Spleen (tissue), 11 donors: Measurements from ENCODE around the gene PTPN22. TPM values are rescaled to one million over a fixed set of nuclear protein-coding genes. Genes with fewer than 3 reads are reported as not detected.

Experiments
- DNase-seq: peaks from one replicate; pipeline ENCODE4 v3.0.0-alpha.2; 2020
- H3K27ac ChIP-seq, 8 donors: fragments of 200-600 bp; sonication (generic) in 7 of 8; 1 replicate in 4 of 8; 2 replicates in 4 of 8; pipeline versions ENCODE4 v1.5.0 to v1.8.0; 2016 to 2021; ENCODE audit warnings: inconsistent platforms in 4 of 8, mild to moderate bottlenecking in 4 of 8, moderate library complexity in 1 of 8
- H3K27me3 ChIP-seq, 7 donors: fragments of 200-600 bp; sonication (generic) in 6 of 7; replicated peaks in 1 of 7; 1 replicate in 4 of 7; 2 replicates in 3 of 7; pipeline versions ENCODE4 v1.5.0 to v1.8.0; 2016 to 2021; ENCODE audit warnings: inconsistent platforms in 3 of 7, mild to moderate bottlenecking in 1 of 7
- H3K36me3 ChIP-seq, 6 donors: fragments of 200-600 bp; sonication (generic) in 5 of 6; 1 replicate in 4 of 6; 2 replicates in 2 of 6; pipeline versions ENCODE4 v1.5.0 to v1.8.0; 2016 to 2021; ENCODE audit warnings: inconsistent platforms in 2 of 6
- H3K4me1 ChIP-seq, 6 donors: fragments of 200-600 bp; sonication (generic) in 5 of 6; 1 replicate in 3 of 6; 2 replicates in 3 of 6; pipeline versions ENCODE4 v1.5.0 to v1.8.0; 2016 to 2021; ENCODE audit warnings: inconsistent platforms in 3 of 6
- H3K4me3 ChIP-seq, 8 donors: fragments of 200-600 bp; sonication (generic) in 7 of 8; 1 replicate in 4 of 8; 2 replicates in 4 of 8; pipeline versions ENCODE4 v1.5.0 to v1.8.0; 2016 to 2021; ENCODE audit warnings: inconsistent platforms in 4 of 8, mild to moderate bottlenecking in 4 of 8, moderate library complexity in 2 of 8
- H3K9me3 ChIP-seq, 8 donors: fragments of 200-600 bp; sonication (generic) in 7 of 8; 1 replicate in 4 of 8; 2 replicates in 4 of 8; pipeline versions ENCODE4 v1.5.0 to v1.8.0; 2016 to 2021; ENCODE audit warnings: inconsistent platforms in 4 of 8
- POLR2A ChIP-seq, 3 donors: fragments of 450-650 bp; IDR thresholded peaks; one replicate each; pipeline ENCODE4 v1.5.1; 2017; ENCODE audit warnings: antibody characterized with exemption in 3 of 3, mild to moderate bottlenecking in 1 of 3
- POLR2AphosphoS5 ChIP-seq, 3 donors: sonication (generic); formaldehyde crosslinking; IDR thresholded peaks; one replicate each; pipeline ENCODE4 v1.5.1; 2017; ENCODE audit warnings: antibody characterized with exemption in 3 of 3
- WGBS, 5 donors: extraction: QIAGEN DNeasy Blood & Tissue Kit in 3 of 5; methylation state at CpG; one replicate each; pipeline versions ENCODE4 v1.1.5 to v1.1.7; 2013 to 2018; 5-methylcytosine and 5-hydroxymethylcytosine counted together
- intact Hi-C: fragments of 100-400 bp; cut with DNase I; formaldehyde crosslinking; loops from one replicate; pipeline ENCODE4 v1.15.0; 2023; ENCODE audit warnings: low total_unique reads
- polyA plus RNA-seq, 3 donors: library from polyadenylated mRNA; stranded (reverse); fragments of 200-250 nt; gene quantifications; one replicate each; pipeline ENCODE4 v1.2.1, GENCODE V29; 2013
- total RNA-seq, 7 donors: library from RNA; depleted of rRNA in 3 of 7; stranded (reverse); fragments of >200 nt in 3 of 7; fragmentation: NEBNext Ultra II Directional in 4 of 7; extraction: Animal tissue kit (Norgen Biotek cat#: 25700) in 4 of 7; gene quantifications; one replicate each; pipeline versions ENCODE4 v1.1.0 to v1.2.1, GENCODE V29; 2016 to 2021
- TF ChIP-seq, protein P1 (sequence below), 11 experiments: fragments of 200-600 bp in 7 of 11; fragments of 450-650 bp in 4 of 11; sonication (generic) in 4 of 11; IDR thresholded peaks in 8 of 11; conservative IDR thresholded peaks in 3 of 11; 1 replicate in 7 of 11; 2 replicates in 4 of 11; pipeline versions ENCODE4 v1.4.0 to v1.8.0; 2016 to 2021; ENCODE audit warnings: antibody characterized with exemption in 11 of 11, inconsistent platforms in 4 of 11, mild to moderate bottlenecking in 1 of 11
- donor health status: healthy with polysubstance abuse.
- donor health status: DM: no; HTN: no; CAD: no; lungs with moderate emphysema.
- donor health status: DM: no; HTN: no; CAD: no.
- donor health status: Bipolar disorder and iron deficiency.
- donor health status: healthy.
- donor health status: DM: no; HTN: no; CAD: no.
- donor health status: DM: yes; HTN: yes; CAD: no.

The PTPN22 gene
- total and polyA plus RNA-seq, 10 donors: 10.4 to 42.9 (median 25.4) TPM

DNA sequence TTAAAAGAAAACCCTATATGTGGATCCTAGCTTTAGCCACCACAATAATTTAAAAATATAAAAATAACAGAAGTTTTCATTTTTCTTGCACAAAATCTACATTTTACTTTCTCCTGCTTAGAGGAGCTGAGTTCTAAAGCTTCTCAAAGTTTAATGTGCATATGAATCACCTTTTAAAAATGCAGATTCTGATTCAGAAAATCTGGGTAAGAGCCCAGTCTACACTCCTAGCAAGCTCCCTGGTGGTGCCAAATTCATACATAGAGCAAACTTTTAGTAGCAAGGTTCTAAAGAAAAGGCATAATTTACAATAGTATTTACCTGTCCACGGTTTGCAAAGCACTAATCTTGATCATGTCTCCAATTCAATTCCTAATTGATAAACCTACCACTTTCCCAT, 78.5 kb downstream of the PTPN22 start:
- peaks cover 0 to 65% (median 25%) of the 10 kb centered on the region in 6 donors for H3K36me3 ChIP-seq
- DNase-seq: no peak
- H3K9me3 ChIP-seq: no peaks in the 10 kb centered on the region
- TF ChIP-seq, protein P1, sequence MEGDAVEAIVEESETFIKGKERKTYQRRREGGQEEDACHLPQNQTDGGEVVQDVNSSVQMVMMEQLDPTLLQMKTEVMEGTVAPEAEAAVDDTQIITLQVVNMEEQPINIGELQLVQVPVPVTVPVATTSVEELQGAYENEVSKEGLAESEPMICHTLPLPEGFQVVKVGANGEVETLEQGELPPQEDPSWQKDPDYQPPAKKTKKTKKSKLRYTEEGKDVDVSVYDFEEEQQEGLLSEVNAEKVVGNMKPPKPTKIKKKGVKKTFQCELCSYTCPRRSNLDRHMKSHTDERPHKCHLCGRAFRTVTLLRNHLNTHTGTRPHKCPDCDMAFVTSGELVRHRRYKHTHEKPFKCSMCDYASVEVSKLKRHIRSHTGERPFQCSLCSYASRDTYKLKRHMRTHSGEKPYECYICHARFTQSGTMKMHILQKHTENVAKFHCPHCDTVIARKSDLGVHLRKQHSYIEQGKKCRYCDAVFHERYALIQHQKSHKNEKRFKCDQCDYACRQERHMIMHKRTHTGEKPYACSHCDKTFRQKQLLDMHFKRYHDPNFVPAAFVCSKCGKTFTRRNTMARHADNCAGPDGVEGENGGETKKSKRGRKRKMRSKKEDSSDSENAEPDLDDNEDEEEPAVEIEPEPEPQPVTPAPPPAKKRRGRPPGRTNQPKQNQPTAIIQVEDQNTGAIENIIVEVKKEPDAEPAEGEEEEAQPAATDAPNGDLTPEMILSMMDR (IDR thresholded peaks at IDR 0.05 in 8 of 11, conservative IDR thresholded peaks at IDR 0.05 in 3 of 11): no peak
- TF ChIP-seq POLR2AphosphoS5 (IDR thresholded peaks at IDR 0.05) (no peak), POLR2A (IDR thresholded peaks at IDR 0.05) (no peak)
- H3K27ac ChIP-seq: peak overlapping the region in 4 of 8 donors; percentile 6 to 52 (median 36)
- intact Hi-C loops: no loop called here
- no peaks in the 10 kb centered on the region for H3K27me3 ChIP-seq
- 93 to 100% (median 97%) methylated on average over 1 of the region's 1 CpG for WGBS, 5 donors
- peaks cover 0 to 50% (median 19%) of the 10 kb centered on the region in 6 donors for H3K4me1 ChIP-seq
- no peak overlapping the region for H3K4me3 ChIP-seq

DNA sequence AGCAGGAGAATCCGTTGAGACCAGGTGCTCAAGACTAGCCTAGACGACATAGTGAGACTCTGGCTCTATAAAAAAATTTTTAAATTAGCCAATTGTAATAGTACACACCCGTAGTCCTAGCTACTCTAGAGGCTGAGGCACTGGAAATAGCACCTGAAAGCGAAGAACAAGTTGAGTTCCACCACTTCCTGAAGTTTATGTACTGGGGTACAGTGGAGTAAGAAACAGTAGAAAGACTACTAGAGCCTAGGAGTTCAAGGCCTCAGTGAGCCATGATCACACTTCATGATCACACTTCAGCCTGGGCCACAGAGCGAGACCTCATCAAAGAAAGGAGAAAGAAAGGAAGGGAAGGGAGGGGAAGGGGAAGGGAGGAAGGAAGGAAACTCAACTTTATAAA, 79.0 kb downstream of the PTPN22 start:
- H3K4me3 ChIP-seq: no peak overlapping the region
- H3K4me1 ChIP-seq: peaks cover 0 to 49% (median 19%) of the 10 kb centered on the region in 6 donors
- H3K27ac ChIP-seq: peak overlapping the region in 5 of 8 donors; percentile 6 to 52 (median 28)
- no peaks in the 10 kb centered on the region for H3K9me3 ChIP-seq
- intact Hi-C loops: no loop called here
- TF ChIP-seq POLR2A (IDR thresholded peaks at IDR 0.05): no peak
- no peak for TF ChIP-seq POLR2AphosphoS5 (IDR thresholded peaks at IDR 0.05)
- TF ChIP-seq, protein P1 (IDR thresholded peaks at IDR 0.05 in 8 of 11, conservative IDR thresholded peaks at IDR 0.05 in 3 of 11): no peak
- WGBS, 5 donors: 58 to 71% (median 70%) methylated on average over 5 of the region's 5 CpGs
- DNase-seq: no peak
- H3K27me3 ChIP-seq: no peaks in the 10 kb centered on the region
- H3K36me3 ChIP-seq: peaks cover 0 to 61% (median 22%) of the 10 kb centered on the region in 6 donors

DNA sequence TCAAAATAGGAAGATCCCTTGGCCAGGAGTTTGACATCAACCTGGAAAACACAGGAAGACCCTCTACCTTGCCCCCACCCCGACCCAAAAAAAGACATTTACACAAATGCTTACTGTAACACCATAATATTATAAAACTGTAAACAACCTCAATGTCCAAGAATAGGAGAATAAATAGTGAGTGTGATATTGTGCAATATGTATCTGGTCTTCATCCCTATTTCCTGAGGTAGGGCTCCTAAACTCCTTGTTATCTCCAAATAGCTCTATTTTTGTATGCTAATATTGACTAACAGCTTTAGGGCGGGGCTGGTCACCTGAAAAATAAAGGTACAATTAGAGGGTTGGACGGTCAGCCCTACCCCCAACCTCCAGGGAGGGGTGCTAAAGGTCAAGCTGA, 82.7 kb downstream of the PTPN22 start:
- peak overlapping the region in 2 of 8 donors; percentile 2 to 14 for H3K27ac ChIP-seq
- 74 to 97% (median 91%) methylated on average over 3 of the region's 3 CpGs for WGBS, 5 donors
- TF ChIP-seq POLR2A (IDR thresholded peaks at IDR 0.05) (no peak), POLR2AphosphoS5 (IDR thresholded peaks at IDR 0.05) (no peak)
- TF ChIP-seq, protein P1 (IDR thresholded peaks at IDR 0.05 in 8 of 11, conservative IDR thresholded peaks at IDR 0.05 in 3 of 11): no peak
- H3K36me3 ChIP-seq: peaks cover 0 to 24% (median 0%) of the 10 kb centered on the region in 6 donors
- DNase-seq: no peak
- no peak overlapping the region for H3K4me3 ChIP-seq
- H3K9me3 ChIP-seq: no peaks in the 10 kb centered on the region
- no peaks in the 10 kb centered on the region for H3K27me3 ChIP-seq
- intact Hi-C loops: no loop called here
- peaks cover 7 to 77% (median 34%) of the 10 kb centered on the region in 6 donors for H3K4me1 ChIP-seq

GRCh38 chr1:113787663-113788062, 83.8 kb downstream of the PTPN22 start:
- no peak overlapping the region for H3K4me3 ChIP-seq
- H3K36me3 ChIP-seq: peaks cover 0 to 15% (median 0%) of the 10 kb centered on the region in 6 donors
- no peaks in the 10 kb centered on the region for H3K27me3 ChIP-seq
- WGBS, 5 donors: 80 to 85% (median 81%) methylated on average over 3 of the region's 3 CpGs
- TF ChIP-seq, protein P1 (IDR thresholded peaks at IDR 0.05 in 8 of 11, conservative IDR thresholded peaks at IDR 0.05 in 3 of 11): no peak
- TF ChIP-seq POLR2A (IDR thresholded peaks at IDR 0.05) (no peak), POLR2AphosphoS5 (IDR thresholded peaks at IDR 0.05) (no peak)
- H3K27ac ChIP-seq: no peak overlapping the region
- no peak for DNase-seq
- peaks cover 18 to 80% (median 37%) of the 10 kb centered on the region in 6 donors for H3K4me1 ChIP-seq
- intact Hi-C loops: no loop called here
- H3K9me3 ChIP-seq: no peaks in the 10 kb centered on the region
